ENCODE measurements around the gene GLRA2. TPM values are rescaled to one million over a fixed set of nuclear protein-coding genes. Genes with fewer than 3 reads are reported as not detected.

The GLRA2 gene
- total RNA-seq, 6 experiments from 2014 or later, result not detected

DNA sequence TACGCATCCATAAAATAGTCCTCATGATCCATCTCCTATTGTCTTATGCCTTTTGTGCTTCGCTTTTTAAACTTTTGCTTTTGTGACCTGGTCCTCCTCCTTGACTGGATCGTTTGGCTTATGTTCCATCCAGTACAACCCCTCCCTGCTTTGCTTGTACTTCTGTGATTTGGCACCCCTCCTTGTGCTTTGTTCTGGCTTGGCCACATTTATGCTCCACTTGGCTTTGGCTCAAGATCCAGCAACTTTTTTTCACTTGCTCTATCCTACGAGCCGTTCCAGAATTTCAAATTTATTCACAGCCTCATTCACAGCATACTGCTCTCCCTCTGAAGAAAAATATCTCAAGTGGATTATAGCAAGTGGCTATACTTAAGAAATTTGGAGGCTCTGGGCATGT, 28.0 kb upstream of the GLRA2 start:
- no peak for DNase-seq
- H3K27ac Mint-ChIP-seq, result no peak overlapping the region
- H3K9me3 Mint-ChIP-seq, result no peaks in the 10 kb centered on the region
- no peaks in the 10 kb centered on the region for H3K27me3 Mint-ChIP-seq (ENCODE audit: insufficient read depth)
- no peaks in the 10 kb centered on the region for H3K36me3 Mint-ChIP-seq (ENCODE audit: low read depth)
- H3K4me1 Mint-ChIP-seq (ENCODE audit: low read depth), result peaks cover 9% of the 10 kb centered on the region; the same call in 1 of the 2 replicates
- TF ChIP-seq, protein P1, sequence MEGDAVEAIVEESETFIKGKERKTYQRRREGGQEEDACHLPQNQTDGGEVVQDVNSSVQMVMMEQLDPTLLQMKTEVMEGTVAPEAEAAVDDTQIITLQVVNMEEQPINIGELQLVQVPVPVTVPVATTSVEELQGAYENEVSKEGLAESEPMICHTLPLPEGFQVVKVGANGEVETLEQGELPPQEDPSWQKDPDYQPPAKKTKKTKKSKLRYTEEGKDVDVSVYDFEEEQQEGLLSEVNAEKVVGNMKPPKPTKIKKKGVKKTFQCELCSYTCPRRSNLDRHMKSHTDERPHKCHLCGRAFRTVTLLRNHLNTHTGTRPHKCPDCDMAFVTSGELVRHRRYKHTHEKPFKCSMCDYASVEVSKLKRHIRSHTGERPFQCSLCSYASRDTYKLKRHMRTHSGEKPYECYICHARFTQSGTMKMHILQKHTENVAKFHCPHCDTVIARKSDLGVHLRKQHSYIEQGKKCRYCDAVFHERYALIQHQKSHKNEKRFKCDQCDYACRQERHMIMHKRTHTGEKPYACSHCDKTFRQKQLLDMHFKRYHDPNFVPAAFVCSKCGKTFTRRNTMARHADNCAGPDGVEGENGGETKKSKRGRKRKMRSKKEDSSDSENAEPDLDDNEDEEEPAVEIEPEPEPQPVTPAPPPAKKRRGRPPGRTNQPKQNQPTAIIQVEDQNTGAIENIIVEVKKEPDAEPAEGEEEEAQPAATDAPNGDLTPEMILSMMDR (IDR thresholded peaks at IDR 0.05), result no peak
- no peak overlapping the region for H3K4me3 Mint-ChIP-seq

DNA sequence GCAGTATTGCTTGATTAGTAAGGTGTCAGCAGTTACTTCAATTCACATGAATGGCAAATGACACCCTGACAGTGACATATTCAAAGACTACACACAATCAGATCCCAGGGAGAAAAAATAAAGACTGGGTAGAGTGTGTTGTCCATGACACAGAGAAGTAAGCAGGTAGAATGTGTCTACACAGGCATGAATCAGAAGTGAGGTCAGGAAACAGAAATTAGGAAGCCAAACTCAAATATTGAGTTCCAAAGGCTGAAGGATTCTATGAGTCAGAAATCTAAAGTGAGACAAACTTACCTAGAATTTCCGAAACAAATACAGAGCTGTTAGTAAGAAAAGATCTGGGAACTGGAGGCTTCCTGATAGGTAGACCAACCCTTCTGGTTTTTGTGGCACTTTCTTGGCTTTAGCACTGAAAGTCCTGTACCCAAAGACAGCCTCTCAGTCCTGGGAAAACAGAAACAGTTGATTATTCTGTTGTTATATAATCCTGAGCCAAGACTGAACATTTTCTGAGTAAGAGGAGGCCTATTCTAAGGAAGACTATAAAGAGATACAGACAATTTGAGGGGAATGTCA, 24.3 kb upstream of the GLRA2 start:
- H3K9me3 Mint-ChIP-seq, result no peaks in the 10 kb centered on the region
- no peaks in the 10 kb centered on the region; the same call in 1 of the 2 replicates for H3K27me3 Mint-ChIP-seq (ENCODE audit: insufficient read depth)
- TF ChIP-seq, protein P1 (IDR thresholded peaks at IDR 0.05), result no peak
- no peaks in the 10 kb centered on the region for H3K36me3 Mint-ChIP-seq (ENCODE audit: low read depth)
- no peak overlapping the region for H3K4me3 Mint-ChIP-seq
- no peak overlapping the region for H3K27ac Mint-ChIP-seq
- no peak for DNase-seq
- no peaks in the 10 kb centered on the region for H3K4me1 Mint-ChIP-seq (ENCODE audit: low read depth)

GRCh38 chrX:14505648-14506047, 23.7 kb upstream of the GLRA2 start:
- Mint-ChIP-seq H3K27ac (no peak overlapping the region), H3K4me3 (no peak overlapping the region), H3K36me3 (ENCODE audit: low read depth) (no peaks in the 10 kb centered on the region), H3K9me3 (no peaks in the 10 kb centered on the region), H3K4me1 (ENCODE audit: low read depth) (no peaks in the 10 kb centered on the region), H3K27me3 (ENCODE audit: insufficient read depth) (no peaks in the 10 kb centered on the region; the same call in 1 of the 2 replicates)
- TF ChIP-seq, protein P1 (IDR thresholded peaks at IDR 0.05), result no peak
- no peak for DNase-seq

- TF ChIP-seq, protein P1 (IDR thresholded peaks at IDR 0.05), result no peak
- Mint-ChIP-seq H3K36me3 (ENCODE audit: low read depth) (no peaks in the 10 kb centered on the region), H3K27me3 (ENCODE audit: insufficient read depth) (no peaks in the 10 kb centered on the region; the same call in 1 of the 2 replicates), H3K4me1 (ENCODE audit: low read depth) (no peaks in the 10 kb centered on the region), H3K4me3 (no peak overlapping the region), H3K9me3 (no peaks in the 10 kb centered on the region), H3K27ac (no peak overlapping the region)
- DNase-seq, result no peak
These were observed 22.5 kb upstream of the GLRA2 start for GRCh38 chrX:14506866-14507265.

DNA sequence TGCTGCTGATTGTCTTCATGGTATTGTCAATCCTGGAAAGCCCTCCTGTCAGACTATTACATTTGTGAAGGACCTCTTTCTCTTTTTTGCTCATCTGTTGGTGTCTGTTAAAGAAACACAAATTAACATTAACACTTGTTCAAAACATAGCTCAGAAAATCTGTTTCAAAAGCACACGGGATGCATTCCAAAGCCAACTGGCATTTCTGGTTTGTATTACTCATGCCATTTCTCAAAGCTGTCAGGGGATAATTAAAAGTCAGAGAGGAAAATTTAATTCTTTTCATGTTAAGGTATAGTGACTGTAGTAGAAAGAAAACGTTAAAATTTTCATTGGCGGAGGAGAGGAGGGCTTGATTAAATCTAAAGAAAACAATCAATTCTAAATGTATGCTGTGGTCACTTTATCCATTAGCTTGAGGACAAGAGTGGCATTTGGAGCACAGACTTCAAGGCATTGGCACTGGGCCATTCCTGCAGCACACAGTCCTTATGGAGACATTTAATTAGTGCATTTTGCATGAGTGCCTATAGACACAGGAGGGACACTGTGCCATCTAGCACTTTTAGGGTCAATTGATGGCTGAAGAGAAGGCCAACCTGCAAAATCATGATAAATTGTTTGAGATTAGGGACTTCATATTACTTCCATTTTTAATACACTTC, 21.2 kb upstream of the GLRA2 start:
- no peaks in the 10 kb centered on the region; the same call in 1 of the 2 replicates for H3K27me3 Mint-ChIP-seq (ENCODE audit: insufficient read depth)
- H3K27ac Mint-ChIP-seq, result no peak overlapping the region
- H3K36me3 Mint-ChIP-seq (ENCODE audit: low read depth), result no peaks in the 10 kb centered on the region
- no peaks in the 10 kb centered on the region for H3K9me3 Mint-ChIP-seq
- TF ChIP-seq, protein P1 (IDR thresholded peaks at IDR 0.05), result no peak
- no peak overlapping the region for H3K4me3 Mint-ChIP-seq
- DNase-seq, result no peak
- no peaks in the 10 kb centered on the region for H3K4me1 Mint-ChIP-seq (ENCODE audit: low read depth)
